HG03135 (cell line): Measurements from ENCODE around the gene NFIC.

Experiments used
- ATAC-seq: cut with Tn5 transposase; IDR thresholded peaks from one replicate; pipeline ENCODE4 v1.9.1; 2021; ENCODE audit warnings: mild to moderate bottlenecking, moderate library complexity; ENCODE audit not compliant: unreplicated experiment

NFIC gene

DNA sequence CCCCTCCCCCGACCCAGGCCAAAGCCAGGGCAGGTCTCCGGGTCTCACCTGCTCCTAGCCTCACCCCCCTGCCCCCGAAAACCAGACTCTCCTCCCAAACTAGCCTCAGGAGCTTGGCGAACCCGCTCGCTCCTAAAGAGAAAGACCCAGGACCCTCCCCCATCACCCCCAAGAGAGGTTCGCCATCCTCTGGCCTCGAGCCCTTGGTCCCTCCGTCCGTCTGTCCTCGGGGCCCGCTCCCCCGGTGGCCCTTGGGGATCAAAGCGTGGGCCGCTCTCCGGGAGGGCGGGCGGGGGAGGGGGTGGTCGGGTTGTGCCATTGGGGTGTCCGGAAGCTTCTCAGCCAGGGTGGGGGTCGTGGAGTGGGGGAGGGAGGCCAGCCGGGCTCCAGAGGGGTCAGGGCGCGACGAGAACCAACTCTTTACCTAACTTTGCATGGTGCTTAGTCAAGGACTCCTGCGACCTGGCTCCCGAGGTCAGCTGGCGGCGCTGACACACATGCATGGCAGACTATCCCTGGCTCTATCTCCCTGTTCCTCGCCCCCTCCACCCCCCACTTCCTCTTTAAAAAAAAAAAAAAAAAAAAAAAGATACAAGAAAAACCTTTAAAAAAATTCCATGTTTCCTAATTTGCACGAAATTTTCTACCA, 98.3 kb downstream of the NFIC start:
- no peak for ATAC-seq

DNA sequence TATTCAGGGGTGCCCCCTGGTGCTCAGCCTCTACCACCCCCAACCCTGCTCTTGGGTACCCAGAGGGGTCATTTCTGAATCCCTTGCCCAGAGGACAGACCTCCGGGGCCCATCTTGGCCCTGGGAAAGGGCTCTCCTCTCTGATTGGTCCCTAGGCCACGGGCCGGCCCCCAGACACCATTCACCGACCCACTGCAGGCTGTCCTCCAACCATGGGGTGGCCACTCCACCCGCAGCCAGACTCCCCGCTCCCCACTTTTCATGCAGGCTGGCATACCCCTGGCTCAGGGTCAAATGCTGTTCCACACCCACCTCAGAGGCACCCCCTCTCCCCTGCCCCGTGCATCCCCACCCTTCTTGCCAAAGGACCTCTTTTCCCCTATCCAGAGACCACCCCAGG, 99.2 kb downstream of the NFIC start:
- no peak for ATAC-seq

DNA sequence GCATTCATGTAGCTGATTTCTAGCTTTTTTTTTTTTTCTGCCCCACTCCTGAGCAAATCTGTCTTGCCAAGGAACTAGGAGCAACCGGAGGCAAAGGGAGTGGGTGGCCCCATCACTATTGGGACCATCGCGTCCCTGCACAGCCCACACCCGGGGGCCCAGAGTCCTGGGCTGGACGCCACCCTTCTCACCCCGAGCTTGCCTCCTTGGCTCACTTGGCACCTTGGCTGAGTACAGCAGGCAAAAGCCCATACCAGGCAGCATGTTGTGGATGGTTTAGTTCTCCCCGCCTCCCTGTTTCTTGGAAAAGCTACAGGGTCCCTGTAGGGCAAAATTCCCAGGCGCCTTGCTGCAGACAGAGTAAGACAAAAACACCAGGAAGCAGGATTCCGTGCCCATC, 100.3 kb downstream of the NFIC start:
- no peak for ATAC-seq

DNA sequence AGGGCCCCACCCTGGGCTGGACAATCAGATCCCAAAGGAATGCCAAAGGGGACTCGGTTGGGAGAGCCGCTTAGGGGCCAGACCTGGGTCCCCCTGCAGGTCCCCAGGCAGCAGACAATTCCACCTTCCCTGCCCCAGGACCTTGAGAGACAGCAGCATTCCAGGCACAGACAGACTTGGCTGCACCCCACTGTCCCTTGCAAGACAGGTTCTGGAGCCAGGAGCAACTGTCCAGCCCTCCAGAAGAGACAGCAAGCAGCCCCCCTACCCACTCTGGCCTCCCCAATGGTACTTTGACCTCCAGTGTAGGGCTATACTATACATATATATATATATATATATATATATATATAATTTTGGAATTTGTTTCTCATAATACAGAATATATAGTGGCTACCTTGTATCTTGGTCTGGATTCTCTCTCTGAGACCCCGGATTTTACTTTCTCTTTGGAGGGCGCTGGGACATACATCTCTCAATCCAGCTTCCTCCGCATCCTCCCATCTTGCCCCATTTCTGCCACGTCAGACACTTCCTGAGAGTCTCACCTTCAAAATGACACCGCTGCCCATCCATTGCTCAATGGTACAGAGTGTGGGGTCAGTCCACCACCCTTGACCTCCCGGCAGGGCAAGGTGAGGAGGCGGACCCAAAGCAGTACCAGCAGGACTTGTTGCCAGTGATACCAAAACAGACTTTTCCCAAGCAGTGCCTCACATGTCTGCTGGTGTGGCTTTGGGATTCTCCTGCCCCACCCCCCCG, 101.2 kb downstream of the NFIC start:
- ATAC-seq: no peak

DNA sequence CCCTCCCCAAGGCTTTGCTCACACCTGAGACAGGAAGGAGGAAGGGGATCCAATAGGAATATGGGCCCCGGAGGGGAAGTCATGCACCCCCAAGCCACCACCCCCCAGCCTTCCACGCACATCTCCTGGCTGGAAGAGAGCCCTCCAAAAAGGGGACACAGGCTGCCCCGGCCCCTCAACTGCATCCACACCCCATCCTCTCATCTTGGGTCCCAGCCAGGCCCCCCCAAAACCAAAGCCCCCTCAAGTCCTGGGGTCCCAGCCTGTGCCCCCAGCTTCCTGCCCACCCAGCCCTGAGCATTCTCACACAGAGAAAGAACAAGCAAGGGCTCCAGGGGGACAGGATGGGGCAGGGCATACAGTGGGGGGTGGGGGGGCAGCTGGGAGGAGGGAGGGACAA, 101.8 kb downstream of the NFIC start:
- no peak for ATAC-seq

DNA sequence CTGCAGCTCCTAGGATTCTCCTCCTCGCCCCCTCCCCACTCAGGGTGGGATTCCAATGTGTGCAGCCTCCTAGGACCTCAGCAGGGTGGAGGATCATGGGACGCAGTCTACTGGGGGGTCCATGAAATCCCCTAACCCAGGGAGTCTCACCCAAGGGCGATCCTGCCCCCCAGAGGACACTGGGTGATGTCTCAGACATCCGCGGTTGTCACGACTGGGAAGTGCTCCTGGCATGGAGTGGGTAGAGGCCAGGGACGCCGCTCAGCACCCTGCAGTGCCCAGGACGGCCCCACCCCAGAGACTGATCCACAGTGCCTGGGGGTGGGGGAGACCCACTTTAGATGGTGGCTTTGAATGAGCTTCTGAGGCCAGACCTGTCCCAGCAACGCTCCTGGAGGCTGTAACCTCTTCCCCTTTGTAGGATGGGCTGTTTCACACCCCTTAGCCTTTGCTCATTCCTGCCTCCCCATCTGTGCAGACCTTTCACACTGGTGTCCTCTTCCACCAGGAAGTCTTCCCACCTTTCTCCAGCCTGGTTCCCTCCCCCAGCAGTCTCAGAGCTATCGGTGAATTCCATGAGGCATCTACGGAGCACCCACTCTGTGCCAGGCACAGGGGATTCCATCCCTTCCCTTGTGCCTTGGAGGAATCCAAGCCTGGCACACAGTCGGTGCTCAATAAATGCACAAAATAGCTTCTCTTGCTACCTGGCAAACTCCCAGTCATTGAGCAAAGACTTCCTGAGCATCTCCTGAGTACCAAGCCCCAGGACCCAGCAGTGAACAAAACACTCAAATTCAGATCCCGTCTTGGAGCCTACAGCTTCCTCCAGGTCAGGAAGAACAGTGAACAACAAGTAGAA, 103.5 kb downstream of the NFIC start:
- no peak for ATAC-seq

DNA sequence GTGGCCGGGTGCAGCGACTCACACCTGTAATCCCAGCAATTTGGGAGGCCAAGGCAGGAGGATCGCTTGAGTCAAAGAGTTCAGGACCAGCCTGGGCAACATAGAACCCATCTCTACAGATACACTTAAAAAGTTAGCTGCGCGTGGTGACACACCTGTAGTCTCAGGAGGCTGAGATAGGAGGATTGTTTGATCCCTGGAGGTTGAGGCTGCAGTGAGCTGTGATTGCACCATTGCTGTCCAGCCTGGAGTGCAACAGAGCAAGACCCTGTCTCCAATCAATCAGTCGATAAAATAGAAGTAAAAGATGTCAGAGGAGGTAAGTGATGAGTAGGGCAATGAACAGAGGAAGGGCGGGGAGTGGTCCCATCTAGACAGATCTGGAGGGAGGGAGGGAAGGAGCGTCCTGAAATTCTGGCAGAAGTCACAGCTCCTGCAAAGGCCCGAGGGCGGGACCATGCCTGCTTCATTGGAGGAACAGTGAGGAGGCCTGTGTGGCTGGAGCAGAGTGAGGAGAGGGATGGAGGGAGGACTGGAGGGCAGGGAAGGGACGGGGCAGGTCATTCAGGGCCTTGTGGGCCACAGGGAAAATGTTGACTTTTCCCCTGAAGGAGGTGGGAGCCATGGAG, 104.2 kb downstream of the NFIC start:
- ATAC-seq: no peak

DNA sequence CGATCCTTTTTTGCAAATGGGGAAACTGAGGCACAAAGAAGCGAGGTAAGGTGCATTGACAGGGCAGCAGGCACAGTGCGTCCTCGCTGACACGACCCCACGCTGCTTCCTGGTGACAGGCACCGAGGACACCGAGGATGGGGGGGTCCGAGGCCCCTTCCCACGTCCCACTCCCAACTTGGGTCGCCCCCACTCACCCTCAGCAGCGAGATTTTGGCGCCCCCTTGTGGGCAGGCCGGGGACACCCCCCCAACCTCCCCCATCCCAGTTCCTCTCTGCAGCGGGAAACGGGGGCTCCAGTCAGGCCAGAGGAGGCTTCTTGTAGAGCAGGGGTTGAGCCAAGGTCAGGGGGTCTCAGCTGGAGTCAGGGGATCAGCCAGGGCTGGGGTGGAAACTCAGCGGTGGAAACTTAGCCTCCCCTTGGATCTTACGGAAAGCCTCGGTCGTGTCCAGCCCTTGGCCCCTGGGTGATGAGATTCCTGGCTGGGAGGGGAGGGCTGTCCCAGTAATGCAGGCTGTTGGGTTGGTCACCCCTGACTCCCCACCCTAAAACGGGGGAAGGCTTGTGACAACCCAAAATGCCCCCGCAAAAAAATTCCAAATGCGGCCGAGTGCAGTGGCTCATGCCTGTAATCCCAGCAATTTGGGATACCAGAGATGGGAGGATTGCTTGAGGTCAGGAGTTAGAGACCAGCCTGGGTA, 105.7 kb downstream of the NFIC start:
- ATAC-seq: no peak

DNA sequence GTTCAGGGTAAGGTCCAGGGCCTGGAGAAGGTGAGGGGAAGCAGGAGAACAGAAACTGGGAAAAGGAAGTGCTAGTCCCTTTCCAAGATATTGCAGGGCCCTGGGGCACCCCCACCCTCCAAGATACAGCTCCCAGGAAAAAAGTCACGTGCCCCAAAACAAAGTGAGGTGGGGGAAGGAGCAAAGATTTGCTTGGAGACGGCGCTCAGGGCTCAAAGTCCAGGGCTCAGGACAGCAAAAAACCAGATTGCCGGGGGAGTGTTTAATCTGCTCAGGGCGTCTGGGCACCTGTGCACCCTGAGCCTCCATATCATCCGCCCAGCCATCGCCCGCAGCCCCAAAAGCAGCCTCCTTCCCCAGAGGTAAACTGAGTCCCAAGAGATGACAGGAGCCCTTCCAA, 107.6 kb downstream of the NFIC start:
- ATAC-seq: no peak

DNA sequence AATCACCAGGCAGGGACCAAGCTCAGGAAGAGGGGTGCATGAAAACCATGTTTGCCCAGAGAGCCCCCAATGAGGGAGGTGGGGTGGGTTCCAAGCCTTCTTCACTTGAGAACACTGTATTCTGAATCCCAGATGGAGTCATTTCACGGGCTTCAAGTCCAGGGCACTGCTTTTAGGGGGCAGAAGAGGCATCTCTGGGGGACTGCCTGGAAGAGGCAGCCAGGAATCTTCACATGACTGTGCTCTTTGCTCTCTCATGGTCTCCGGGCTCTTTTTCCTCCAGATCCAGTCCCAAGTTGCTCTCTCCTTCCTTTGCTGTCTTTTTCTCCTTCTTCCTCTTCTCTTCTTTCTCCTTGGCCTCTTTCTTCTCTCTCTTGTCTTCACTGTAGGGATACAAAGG, 108.2 kb downstream of the NFIC start:
- ATAC-seq: no peak

DNA sequence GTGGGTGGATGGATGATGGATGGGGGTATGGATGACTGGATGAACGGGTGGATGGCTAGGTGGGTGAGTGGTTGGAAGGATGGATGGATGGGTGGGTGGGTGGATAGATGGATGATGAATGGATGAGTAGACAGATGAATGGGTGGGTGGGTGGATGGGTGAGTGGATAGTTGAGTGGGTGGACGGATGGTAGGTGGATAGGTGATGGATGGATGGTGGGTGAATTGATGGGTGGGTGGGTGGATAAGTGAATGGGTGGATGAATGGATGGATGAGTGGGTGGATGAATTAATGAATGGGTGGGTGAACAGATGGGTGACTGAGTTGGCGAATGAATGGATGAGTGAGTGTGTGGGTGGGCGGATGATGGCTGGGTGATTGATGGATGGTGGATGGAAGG, 109.1 kb downstream of the NFIC start:
- no peak for ATAC-seq

DNA sequence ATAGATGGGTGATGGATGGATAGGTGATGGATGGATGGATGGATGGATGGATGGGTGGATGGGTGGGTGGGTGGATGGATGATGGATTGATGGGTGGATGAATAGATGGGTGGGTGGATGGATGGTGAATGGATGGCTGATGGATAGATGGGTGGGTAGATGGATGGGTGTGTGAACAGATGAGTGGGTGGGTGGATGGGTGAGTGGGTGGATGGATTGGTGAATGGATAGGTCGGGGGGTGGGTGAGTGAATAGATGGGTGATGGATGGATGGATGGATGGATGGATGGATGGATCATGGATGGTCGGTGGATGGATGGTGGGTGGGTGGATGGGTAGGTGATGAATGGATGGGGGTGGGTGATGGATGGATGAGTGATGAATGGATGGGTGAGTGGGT, 110.4 kb downstream of the NFIC start:
- no peak for ATAC-seq

DNA sequence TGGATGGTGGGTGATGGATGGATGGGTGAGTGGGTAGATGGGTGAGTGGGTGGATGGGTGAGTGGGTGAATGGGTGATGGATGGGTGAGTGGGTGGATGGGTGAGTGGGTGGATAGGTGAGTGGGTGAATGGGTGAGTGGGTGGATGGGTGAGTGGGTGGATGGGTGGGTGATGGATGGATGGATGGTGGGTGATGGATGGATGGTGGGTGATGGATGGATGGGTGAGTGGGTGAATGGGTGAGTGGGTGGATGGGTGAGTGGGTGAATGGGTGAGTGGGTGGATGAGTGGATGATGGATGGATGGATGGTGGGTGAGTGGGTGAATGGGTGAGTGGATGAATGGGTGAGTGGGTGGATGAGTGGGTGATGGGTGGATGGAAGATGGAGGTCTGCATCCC, 111.1 kb downstream of the NFIC start:
- no peak for ATAC-seq

DNA sequence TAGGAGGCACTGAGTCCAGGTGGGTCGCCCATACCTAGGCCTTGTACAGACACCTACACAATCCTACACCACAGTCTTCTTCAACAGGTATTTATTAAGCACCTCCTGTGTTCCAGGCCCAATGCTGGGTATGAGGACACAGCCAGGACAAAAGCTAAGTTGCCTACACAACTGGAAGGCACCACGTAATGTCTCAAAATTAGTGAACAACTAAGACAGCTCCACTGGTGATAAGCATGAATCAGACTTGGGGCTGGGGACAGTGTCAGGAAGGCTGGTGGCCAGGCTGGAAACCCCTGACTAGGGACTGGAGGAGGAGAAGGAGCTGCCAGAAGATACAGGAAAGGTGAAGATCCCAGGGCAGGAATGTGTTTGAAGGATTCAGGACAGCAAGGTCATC, 111.6 kb downstream of the NFIC start:
- ATAC-seq: no peak

DNA sequence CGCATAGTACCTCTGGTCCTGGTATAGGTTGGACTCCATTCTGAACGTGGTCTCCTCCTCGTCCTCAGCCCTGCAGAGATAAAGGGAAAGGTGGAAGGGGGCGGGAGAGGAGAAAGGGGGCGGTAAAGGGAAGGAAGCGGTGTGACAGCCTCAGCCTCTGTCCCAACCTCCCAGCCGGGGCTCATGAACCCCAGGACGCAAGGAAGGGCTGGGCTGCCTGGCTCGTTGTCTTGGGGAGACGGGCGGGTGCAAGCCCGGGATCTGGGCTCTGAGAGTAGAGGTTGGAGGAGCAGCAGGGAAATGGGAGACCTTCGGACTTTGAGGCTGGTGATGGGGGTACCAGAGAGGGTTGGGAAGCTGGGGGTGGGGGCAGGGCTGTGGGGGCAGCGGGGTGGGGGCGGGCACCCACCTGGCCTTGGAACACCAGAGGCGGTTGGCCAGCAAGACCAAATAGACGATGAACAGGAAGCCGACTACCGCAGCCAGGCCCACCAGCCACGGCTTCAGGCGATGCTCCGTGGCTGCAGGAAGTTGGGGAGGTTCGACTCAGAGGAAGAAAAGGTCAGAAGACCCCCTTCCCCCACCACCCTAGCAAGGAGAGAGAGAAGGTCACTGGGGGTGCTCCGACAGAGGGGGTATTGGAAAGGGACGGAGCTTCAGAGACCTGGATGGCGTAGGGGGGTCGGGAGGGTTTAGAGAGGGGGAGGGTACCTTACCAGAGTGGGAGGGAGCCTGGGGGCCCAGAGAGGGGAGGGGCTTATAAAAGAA, 112.2 kb downstream of the NFIC start:
- ATAC-seq: no peak

DNA sequence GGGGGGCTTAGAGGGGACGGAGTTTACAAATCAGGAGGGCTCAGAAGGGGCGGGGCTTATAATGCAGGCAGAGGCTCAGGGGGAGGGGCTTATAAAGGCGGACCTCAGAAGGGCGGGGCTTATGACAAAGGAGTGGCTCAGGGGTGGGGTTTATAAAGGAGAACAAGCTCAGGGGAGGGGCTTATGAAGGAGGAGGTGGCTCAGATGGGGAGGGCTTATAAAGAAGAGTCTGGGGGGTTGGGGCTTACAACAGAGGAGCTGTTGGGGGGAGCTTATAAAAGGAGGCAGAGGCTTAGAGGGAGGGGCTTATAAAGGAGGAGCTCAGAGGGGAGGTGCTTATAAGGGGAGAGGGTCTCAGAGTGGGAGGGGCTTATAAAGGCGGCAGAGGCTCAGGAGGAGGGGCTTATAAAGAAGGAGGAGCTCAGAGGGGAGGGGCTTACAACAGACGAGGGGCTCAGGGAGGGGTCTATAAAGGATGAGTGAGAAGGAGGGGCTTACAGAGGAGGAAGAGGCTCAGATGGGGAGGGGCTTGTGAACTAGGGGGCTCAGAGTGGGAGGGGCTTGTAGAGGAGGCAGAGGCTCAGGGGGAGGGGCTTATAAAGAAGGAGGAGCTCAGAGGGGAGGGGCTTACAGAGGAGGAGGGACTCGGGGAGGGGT, 112.9 kb downstream of the NFIC start:
- no peak for ATAC-seq

DNA sequence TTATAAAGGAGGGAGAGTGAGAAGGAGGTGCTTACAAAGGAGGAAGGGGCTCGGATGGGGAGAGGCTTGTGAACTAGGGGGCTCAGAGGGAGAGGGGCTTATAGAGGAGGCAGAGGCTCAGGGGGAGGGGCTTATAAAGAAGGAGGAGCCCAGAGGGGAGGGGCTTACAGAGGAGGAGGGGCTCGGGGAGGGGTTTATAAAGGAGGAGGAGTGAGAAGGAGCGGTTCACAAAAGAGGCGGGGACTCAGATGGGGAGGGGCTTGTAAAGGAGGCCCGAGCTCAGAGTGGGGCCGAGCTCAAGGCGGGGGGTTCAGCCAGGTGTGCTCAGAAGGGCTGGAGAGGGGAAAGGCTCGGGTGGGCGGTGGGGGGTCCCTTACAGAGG, 113.4 kb downstream of the NFIC start:
- ATAC-seq: no peak

DNA sequence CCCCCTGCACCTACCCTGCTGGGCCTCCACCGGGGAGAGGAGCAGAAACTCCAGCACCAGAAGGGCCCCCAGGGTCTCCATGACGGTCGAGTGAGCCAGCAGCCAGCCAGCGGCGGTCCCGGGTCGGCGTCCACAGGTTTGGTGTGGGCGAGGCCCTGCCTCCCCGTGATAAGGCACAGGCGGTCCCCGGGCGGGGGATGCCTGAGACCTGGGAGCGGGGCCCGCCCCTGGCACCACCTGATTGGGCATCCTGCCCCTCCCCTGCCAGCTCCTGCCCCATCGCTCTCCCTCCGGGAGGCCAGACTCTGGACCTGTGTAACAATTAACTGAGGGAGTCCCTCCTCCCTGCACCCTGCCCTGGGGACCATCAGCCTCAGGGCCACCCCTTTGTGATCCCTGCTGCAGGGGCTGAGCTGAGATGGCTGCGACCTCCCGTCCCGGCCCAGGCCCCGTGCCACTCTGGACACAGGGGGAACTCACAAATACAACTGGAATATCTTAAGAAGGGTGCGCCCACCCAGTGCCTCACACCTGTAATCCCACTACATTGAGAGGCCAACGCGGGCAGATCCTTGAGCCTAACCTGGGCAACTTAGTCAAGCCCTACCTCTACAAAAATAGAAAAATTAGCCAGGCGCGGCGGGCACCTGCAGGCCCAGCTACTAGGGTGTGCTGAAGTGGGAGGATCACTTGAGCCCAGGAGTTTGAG, 114.2 kb downstream of the NFIC start, which contains the start of gene SMIM24:
Gene SMIM24, minus strand, starts transcription at position 143 of the 709 bp plus-strand sequence. Its CDS starts 62 bp downstream, at position 81.
- no peak for ATAC-seq
